Hepatocyte (in vitro differentiated cells): ENCODE measurements around the gene MPP1.

Experiments used
- EZH2 ChIP-seq: fragments of 200-600 bp; sonication (generic); IDR thresholded peaks from 2 replicates; pipeline ENCODE4 v1.6.1; 2016; ENCODE audit warnings: antibody characterized with exemption, mild to moderate bottlenecking, borderline replicate concordance
- TF ChIP-seq, protein P1 (sequence below): fragments of 200-600 bp; sonication (generic); IDR thresholded peaks from 2 replicates; pipeline ENCODE4 v1.5.1; 2016; ENCODE audit warnings: antibody characterized with exemption, mild to moderate bottlenecking; ENCODE audit not compliant: poor library complexity

DNA sequence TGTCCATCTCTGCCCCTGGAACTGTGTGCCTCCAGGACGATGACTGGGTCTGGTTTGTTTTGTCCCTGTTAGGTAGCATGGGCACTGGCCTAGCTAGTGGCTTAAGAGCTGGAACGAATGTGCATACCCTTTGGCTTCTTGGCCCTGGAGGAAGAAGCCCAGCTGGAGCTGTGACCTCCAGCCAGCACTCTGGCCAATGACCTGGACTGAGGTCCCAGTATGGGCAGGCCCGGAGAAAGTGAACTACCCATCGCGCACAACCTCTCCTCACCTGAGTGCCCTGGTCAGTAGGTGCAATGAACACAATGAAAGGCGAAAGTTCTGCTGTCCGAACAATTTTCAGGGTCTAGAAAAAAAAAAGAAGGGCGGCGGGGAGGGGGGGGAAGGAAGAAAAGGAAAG is 24.3 kb downstream of the MPP1 start:
- TF ChIP-seq, protein P1, sequence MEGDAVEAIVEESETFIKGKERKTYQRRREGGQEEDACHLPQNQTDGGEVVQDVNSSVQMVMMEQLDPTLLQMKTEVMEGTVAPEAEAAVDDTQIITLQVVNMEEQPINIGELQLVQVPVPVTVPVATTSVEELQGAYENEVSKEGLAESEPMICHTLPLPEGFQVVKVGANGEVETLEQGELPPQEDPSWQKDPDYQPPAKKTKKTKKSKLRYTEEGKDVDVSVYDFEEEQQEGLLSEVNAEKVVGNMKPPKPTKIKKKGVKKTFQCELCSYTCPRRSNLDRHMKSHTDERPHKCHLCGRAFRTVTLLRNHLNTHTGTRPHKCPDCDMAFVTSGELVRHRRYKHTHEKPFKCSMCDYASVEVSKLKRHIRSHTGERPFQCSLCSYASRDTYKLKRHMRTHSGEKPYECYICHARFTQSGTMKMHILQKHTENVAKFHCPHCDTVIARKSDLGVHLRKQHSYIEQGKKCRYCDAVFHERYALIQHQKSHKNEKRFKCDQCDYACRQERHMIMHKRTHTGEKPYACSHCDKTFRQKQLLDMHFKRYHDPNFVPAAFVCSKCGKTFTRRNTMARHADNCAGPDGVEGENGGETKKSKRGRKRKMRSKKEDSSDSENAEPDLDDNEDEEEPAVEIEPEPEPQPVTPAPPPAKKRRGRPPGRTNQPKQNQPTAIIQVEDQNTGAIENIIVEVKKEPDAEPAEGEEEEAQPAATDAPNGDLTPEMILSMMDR, result no peak
- no peak for TF ChIP-seq EZH2
